Measurements from ENCODE around the gene TMEM179.

GRCh38 chr14:104588066-104588857 lies 16.3 kb downstream of the TMEM179 start:
- TF ChIP-seq CTCF (conservative IDR thresholded peaks at IDR 0.05 in 1 of 2, IDR thresholded peaks at IDR 0.05 in 1 of 2; ENCODE audit: extremely low read depth in 1 of 2, insufficient read depth in 1 of 2, low read depth in 1 of 2, low read length in 2 of 2) (no peak), EZH2 (IDR thresholded peaks at IDR 0.05; ENCODE audit: borderline replicate concordance, low read length) (no peak)
